Activated T-helper 2 cell treated with anti-CD3 and anti-CD28 coated beads, Interferon-gamma antibody, Interleukin-2, Interleukin-4, amounts not matched to agents 10 μg/mL and 5 μg/mL and 100 μg/mL, durations not matched to agents 14 hours and 24 hours and 36 hours (primary cell): Measurements from ENCODE around the gene APOL2. TPM values are rescaled to one million over a fixed set of nuclear protein-coding genes. Genes with fewer than 3 reads are reported as not detected.
"Not testable (repeated sequence)": the region's sequence is repeated elsewhere in the genome, so short reads cannot be mapped to it uniquely, and the experiment has no call there.

Source experiments
- DNase-seq: peaks from one replicate; pipeline ENCODE4 v3.0.0; 2021; ENCODE audit warnings: low spot score
- H3K27ac Mint-ChIP-seq: one replicate; pipeline ENCODE4 v1.8.0; 2021; ENCODE audit warnings: mixed read lengths
- H3K27me3 Mint-ChIP-seq: one replicate; pipeline ENCODE4 v1.8.0; 2021; ENCODE audit warnings: low read depth, mixed read lengths
- H3K36me3 Mint-ChIP-seq: one replicate; pipeline ENCODE4 v1.8.0; 2021; ENCODE audit warnings: low read depth, mixed read lengths
- H3K4me1 Mint-ChIP-seq: one replicate; pipeline ENCODE4 v1.8.0; 2021; ENCODE audit warnings: low read depth, mixed read lengths
- H3K4me3 Mint-ChIP-seq: one replicate; pipeline ENCODE4 v1.8.0; 2021; ENCODE audit warnings: low read depth, mild to moderate bottlenecking, moderate library complexity, mixed read lengths
- H3K9me3 Mint-ChIP-seq: one replicate; pipeline ENCODE4 v1.8.0; 2021; ENCODE audit warnings: mixed read lengths
- intact Hi-C: fragments of 100-400 bp; cut with micrococcal nuclease; formaldehyde crosslinking; loops from one replicate; pipeline ENCODE4 v1.15.1; 2023
- total RNA-seq: library from RNA; stranded (reverse); gene quantifications from 2 replicates; pipeline ENCODE4 v1.2.3, GENCODE V29; 2022

APOL2 gene
- total RNA-seq, 1 donor from 2014 or later = 55.4 TPM

DNA sequence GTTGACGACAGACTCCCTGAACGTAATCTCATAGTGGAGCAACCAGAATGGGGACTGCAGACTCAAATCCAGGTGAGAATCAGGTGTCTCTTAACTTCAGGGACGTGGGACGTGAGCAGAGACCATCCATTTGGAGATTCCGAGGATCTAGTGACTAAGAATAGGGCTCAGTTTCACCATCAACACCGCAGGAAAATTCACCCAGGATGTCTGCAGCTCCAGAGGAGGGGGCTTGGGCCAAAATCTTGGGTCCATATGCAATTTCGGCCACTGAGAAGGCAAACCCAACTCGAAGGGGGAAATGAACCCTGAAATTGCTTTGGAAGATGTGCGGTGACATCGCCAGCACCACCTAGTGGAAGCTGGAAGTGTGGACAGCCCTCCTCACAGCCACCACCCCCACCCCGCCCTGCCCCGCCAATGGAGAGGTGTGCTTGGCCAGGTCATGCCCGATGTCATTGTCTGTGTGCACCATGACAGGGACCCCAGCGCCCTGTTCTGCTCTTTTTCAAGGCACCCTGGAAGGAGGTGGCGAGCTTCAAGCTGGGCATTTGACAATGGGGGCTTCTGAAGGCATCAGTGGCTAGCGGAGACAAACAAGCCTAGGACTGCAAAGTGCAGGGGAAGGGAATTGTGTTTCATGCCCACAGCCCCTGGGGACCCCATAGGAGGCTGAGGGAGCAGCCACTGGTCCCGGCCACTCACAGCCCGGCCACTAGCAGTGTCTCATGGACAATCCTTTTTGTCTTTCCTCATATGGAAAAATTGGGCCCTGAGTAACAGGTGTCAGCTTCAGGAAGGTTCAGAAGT is 38.4 kb upstream of the APOL2 start:
- no peaks in the 10 kb centered on the region for H3K9me3 Mint-ChIP-seq
- peaks cover 4% of the 10 kb centered on the region for H3K4me1 Mint-ChIP-seq
- intact Hi-C loops = loop anchor here (2.0 to 5.0 kb wide), 2 partner anchors 39 to 80 kb away; partner anchors contain the start of gene APOL2
- peak overlapping the region; percentile 40 for H3K27ac Mint-ChIP-seq
- H3K4me3 Mint-ChIP-seq = no peak overlapping the region
- DNase-seq = peak; percentile 45
- H3K36me3 Mint-ChIP-seq = peaks cover 32% of the 10 kb centered on the region
- H3K27me3 Mint-ChIP-seq = no peaks in the 10 kb centered on the region

DNA sequence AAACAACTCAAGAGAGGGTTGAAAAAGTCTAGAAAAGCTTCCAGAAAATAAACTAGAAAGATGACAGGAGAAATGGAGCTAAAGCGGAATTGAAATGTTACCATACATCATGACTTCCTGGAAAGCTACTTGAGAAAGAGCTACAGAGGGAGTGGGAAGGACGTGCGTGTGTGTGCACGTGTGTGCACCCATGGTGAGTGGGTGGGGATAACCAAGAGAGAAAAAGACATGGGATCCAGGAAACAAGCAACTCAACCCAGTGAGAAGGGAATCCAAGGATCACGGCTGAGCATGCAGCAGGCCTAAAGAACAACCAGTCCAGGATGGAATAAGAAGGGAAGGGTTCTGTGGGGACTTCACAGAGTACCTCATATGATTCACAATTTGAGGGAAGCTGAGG is 35.2 kb upstream of the APOL2 start:
- Mint-ChIP-seq H3K27ac (no peak overlapping the region), H3K4me1 (peaks cover 4% of the 10 kb centered on the region), H3K4me3 (no peak overlapping the region), H3K36me3 (peaks cover 5% of the 10 kb centered on the region), H3K9me3 (no peaks in the 10 kb centered on the region), H3K27me3 (no peaks in the 10 kb centered on the region)
- DNase-seq = no peak
- intact Hi-C loops = no loop called here

DNA sequence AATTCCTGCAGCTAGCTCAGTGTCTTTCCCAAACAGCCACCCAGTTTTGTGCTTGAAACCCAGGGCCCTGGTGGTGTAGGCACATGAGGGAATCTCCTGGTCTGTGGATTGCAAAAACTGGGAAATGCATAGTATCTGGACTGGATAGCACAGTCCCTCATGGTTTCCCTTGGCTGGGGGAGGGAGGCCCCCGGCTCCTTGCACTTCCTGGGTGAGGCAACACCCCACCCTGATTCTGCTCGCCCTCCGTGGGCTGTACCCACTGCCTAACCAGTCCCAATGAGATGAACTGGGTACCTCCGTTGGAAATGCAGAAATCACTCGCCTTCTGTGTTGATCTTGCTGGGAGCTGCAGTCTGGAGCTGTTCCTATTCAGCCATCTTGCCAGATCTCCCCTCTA is 32.6 kb upstream of the APOL2 start:
- H3K36me3 Mint-ChIP-seq, DNase-seq, H3K27me3 Mint-ChIP-seq, H3K27ac Mint-ChIP-seq, H3K9me3 Mint-ChIP-seq, intact Hi-C loops, H3K4me3 Mint-ChIP-seq, H3K4me1 Mint-ChIP-seq: not testable (repeated sequence)

DNA sequence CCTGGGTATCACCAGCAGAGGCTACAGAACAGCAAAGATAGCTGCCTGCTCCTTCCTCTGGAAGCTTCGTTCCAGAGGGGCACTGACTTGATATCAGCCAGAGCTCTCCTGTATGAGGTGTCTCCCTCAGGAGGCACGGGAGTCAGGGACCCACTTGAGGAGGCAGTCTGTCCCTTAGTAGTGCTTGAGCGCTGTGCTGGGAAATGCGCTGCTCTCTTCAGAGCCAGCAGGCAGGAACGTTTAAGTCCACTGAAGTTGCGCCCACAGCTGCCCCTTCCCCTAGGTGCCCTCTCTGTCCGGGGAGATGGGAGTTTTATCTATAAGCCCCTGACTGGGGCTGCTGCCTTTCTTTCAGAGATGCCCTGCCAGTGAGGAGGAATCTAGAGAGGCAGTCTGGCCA is 31.9 kb upstream of the APOL2 start:
- H3K27ac Mint-ChIP-seq, DNase-seq, H3K9me3 Mint-ChIP-seq, H3K4me3 Mint-ChIP-seq, intact Hi-C loops, H3K4me1 Mint-ChIP-seq, H3K27me3 Mint-ChIP-seq: not testable (repeated sequence)
- H3K36me3 Mint-ChIP-seq = peaks cover 12% of the 10 kb centered on the region

DNA sequence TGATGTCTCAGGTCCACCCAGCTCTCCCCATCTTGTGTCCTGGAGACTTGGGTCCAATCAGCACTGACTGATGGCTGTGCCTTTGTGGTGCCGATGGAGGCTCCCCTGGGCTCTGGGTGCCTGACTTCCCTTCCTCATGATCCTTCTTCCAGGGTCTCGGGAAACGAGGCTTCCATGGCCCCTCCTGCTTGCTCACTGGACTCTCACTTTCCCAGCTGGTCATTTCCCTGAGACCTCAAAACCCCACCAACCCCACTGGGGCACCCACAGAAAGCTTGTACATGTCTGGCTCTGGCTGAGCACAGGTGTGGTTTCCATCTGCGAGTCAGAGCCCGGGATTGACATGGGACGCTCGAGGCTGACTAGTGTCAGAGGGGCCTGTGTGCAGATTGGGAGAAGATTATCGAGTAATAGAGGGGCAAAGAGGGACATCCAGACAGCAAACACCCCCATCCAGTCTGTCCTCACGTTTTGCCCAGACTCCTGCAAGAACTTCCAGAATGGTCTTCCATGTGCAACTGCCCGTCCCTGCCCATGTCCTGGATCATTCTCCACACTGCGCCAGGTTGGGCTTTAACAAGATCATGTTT is 28.7 kb upstream of the APOL2 start:
- intact Hi-C loops = no loop called here
- no peak overlapping the region for H3K4me3 Mint-ChIP-seq
- no peak overlapping the region for H3K27ac Mint-ChIP-seq
- peaks cover 4% of the 10 kb centered on the region for H3K4me1 Mint-ChIP-seq
- DNase-seq = no peak
- no peaks in the 10 kb centered on the region for H3K27me3 Mint-ChIP-seq
- peaks cover 38% of the 10 kb centered on the region for H3K36me3 Mint-ChIP-seq
- no peaks in the 10 kb centered on the region for H3K9me3 Mint-ChIP-seq

DNA sequence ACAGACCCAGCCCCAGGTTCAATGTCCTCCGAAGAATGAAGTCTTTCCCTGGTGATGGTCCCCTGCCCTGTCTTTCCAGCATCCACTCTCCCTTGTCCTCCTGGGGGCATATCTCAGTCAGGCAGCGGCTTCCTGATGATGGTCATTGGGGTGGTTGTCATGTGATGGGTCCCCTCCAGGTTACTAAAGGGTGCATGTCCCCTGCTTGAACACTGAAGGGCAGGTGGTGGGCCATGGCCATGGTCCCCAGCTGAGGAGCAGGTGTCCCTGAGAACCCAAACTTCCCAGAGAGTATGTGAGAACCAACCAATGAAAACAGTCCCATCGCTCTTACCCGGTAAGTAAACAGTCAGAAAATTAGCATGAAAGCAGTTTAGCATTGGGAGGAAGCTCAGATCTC is 27.7 kb upstream of the APOL2 start:
- Mint-ChIP-seq H3K27ac (no peak overlapping the region), H3K9me3 (no peaks in the 10 kb centered on the region), H3K4me1 (peaks cover 4% of the 10 kb centered on the region), H3K4me3 (no peak overlapping the region), H3K36me3 (peaks cover 47% of the 10 kb centered on the region), H3K27me3 (no peaks in the 10 kb centered on the region)
- intact Hi-C loops = no loop called here
- DNase-seq = no peak

DNA sequence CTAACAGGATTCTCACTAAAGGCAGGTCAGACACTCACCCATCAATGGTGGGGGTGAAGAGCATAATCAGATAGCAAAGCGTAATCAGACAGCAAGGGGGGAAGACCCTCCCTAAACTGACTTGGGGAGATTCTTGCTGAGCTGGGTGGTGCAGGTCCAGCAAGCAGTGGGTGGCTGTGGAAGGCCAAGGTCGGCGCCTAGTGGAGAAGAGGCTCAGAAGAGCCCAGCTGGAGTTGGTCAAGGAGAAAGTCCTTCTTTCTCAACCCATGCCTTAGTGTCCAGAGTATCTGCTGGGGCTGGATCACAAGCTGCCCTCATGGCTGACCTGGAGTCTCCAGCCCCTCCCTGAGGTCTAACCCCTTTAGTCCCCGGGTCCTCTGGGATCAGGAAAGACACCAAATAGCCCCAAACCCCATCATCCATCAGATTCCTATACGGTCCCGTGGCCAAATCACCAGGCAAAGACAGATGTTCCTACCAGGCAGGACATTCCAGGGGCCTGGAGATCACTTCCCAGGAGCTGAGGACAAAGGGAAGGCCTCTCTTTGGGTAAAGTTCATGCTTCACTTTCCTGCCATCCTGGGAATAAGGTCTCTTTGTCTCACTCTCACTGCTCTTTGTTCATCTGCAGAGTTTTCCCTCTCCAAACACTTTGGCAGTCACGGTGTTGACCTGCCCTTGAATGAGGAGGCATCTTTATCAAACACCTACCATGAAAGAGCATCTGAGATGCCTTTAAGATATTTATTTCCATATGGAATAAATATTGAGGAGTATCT is 24.7 kb upstream of the APOL2 start:
- H3K36me3 Mint-ChIP-seq = peaks cover 71% of the 10 kb centered on the region

DNA sequence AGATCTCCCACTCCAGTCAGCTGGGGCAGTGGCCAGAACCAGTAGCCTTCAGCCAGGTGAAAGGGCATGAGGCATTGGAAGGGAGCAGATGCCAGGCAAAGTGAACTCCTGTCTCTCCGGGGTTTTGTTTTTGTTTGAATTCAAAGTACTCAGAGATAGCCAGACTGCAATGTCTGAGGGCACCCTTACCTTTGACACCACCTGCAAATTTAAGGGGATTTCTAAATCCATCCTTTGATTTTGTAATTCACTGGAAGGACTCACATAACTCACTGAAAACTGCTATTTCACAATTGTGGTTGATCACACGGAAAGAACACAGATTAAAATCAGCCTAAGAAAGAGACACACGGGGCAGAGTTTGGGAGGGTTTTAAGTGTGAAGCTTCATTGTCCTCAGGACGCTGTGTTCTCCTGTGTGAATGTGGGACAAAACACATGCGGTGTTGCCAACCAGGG is 23.9 kb upstream of the APOL2 start:
- H3K27me3 Mint-ChIP-seq, intact Hi-C loops, H3K4me3 Mint-ChIP-seq, H3K9me3 Mint-ChIP-seq, DNase-seq, H3K27ac Mint-ChIP-seq: not testable (repeated sequence)
- Mint-ChIP-seq H3K36me3 (peaks cover 77% of the 10 kb centered on the region), H3K4me1 (peaks cover 18% of the 10 kb centered on the region)

More for the DNA sequence above, 24.7 kb upstream of the APOL2 start:
- H3K27me3 Mint-ChIP-seq, DNase-seq, H3K4me1 Mint-ChIP-seq, H3K4me3 Mint-ChIP-seq, intact Hi-C loops, H3K9me3 Mint-ChIP-seq, H3K27ac Mint-ChIP-seq: not testable (repeated sequence)

DNA sequence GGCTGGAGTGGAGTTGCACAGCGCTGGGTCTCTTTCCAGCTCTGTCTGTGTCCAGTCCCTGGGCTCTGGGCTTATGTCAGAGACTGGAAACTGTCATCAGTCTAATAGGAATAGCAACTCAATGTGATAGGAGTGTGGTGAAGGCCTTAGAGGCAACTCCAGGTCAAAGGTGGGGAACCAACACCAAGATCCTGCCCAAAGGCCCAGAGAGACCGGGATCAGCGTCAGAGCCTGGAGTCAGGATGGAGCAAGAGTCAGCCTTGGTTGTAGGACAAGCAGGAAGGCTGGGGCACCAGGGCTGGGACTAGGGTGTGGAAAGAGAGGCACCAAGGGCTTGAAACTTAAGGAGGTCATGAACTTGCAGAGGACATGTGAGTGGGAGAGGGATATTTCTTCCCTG is 23.0 kb upstream of the APOL2 start:
- H3K9me3 Mint-ChIP-seq, H3K4me3 Mint-ChIP-seq, DNase-seq, intact Hi-C loops, H3K27me3 Mint-ChIP-seq, H3K27ac Mint-ChIP-seq: not testable (repeated sequence)
- Mint-ChIP-seq H3K4me1 (peaks cover 23% of the 10 kb centered on the region), H3K36me3 (peaks cover 83% of the 10 kb centered on the region)

DNA sequence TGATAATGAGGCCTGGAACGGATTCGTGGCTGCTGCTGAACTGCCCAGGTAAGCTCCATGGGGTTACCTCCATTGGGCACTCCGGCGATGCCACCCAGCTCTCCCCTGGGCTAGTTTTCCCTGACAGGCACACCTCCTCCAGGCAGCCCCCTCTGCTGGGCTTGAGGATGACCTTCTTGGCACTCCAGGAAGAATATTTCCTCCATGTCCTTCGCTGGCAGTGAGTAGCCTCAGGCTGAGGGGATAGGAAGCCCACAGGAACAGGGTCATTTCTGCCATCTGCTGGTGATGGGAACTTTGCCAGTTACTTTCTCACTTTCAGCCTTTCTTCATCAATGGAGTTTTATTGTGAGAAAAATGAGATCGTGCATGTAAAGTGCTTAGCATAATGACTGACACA is 22.3 kb upstream of the APOL2 start:
- H3K27ac Mint-ChIP-seq, H3K27me3 Mint-ChIP-seq, DNase-seq, intact Hi-C loops, H3K9me3 Mint-ChIP-seq, H3K4me3 Mint-ChIP-seq: not testable (repeated sequence)
- peaks cover 28% of the 10 kb centered on the region for H3K4me1 Mint-ChIP-seq
- H3K36me3 Mint-ChIP-seq = peaks cover 83% of the 10 kb centered on the region

DNA sequence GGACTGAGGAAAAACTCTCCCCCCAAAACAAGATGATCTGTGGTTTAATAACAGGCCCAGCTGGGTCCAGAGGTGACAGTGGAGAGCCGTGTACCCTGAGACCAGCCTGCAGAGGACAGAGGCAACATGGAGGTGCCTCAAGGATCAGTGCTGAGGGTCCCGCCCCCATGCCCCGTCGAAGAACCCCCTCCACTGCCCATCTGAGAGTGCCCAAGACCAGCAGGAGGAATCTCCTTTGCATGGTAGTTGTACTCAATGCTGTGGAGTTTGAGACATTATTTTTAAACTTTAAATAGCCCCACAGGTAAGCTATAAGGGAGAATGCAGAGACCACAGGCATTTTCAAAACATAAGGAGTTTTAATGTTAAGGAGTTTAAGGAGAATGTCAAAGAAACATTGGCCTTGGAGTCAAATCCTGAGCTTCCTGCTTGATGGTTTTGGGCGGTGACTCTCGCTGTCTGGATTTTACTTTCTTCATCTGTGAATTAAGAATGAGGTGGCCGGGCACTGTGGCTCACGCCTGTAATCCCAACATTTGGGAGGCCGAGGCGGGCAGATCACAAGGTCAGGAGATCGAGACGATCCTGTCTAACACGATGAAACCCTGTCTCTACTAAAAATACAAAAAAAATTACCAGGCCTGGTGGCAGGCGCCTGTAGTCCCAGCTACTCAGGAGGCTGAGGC is 20.4 kb upstream of the APOL2 start:
- DNase-seq = no peak
- no peaks in the 10 kb centered on the region for H3K27me3 Mint-ChIP-seq
- intact Hi-C loops = no loop called here
- no peak overlapping the region for H3K27ac Mint-ChIP-seq
- peaks cover 79% of the 10 kb centered on the region for H3K36me3 Mint-ChIP-seq
- H3K4me1 Mint-ChIP-seq = peaks cover 41% of the 10 kb centered on the region
- H3K9me3 Mint-ChIP-seq = no peaks in the 10 kb centered on the region
- no peak overlapping the region for H3K4me3 Mint-ChIP-seq

DNA sequence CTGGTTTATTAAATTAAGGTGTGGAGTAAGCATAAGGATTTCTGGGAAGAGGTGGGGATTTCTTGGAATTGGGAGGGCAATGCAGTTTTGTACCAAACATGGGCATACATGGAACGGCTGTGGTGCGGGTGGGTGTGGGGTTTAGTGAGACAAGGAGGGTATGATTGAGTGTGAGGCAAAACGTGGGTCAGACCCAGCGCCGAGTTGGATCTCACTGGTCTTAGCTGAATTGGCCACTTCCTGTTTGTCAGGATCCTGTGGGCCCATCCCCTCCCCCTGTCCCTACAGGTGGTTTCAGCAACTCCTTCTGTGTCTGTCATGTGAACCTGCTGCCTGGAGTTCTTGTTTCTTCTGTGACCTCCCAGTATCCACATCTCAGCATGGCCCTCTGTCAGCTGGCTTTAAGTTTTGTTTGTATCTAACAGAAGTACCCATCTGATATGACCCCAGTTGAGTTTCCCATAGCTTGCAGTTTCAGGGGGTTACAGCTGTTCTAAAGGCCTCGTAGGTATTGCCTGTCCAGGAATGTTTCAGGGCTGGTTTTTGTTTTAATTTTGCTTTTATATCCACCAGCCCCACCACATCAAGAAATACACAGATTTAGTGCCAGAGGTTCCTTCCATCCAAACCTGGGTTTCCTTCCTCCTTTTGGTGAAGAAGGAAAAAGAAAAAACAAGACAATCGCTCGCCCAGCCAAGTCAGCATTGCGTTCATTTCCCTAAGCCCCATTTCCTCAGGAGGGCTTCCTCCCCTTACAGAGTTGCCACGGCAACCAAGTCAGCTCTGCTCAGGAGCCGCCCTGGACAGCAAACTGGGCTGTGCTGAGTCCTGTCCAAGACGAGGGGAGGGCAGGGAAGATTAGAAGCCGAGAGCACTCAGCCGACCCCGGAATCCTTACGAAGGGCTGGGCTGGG is 19.6 kb upstream of the APOL2 start:
- Mint-ChIP-seq H3K4me1 (peaks cover 45% of the 10 kb centered on the region), H3K27ac (peak overlapping the region; percentile 83)
- intact Hi-C loops = no loop called here

More for the DNA sequence above, 19.6 kb upstream of the APOL2 start:
- H3K36me3 Mint-ChIP-seq = peaks cover 81% of the 10 kb centered on the region
- no peaks in the 10 kb centered on the region for H3K9me3 Mint-ChIP-seq
- DNase-seq = no peak
- peak overlapping the region; percentile 37 for H3K4me3 Mint-ChIP-seq
- no peaks in the 10 kb centered on the region for H3K27me3 Mint-ChIP-seq
